GM12878 (cell line): ENCODE data around the gene PRKCB. TPM values are rescaled to one million over a fixed set of nuclear protein-coding genes. Genes with fewer than 3 reads are reported as not detected.

Experiments used
- ATAC-seq: fragments of 200-7000 bp; cut with Tn5 transposase; 3 replicates; pipeline ENCODE4 v1.9.1; 2020; ENCODE audit warnings: mild to moderate bottlenecking, moderate library complexity
- BruUV-seq: library from RNA; stranded (reverse); fragments of 400-500 nt; replicated peaks from 2 replicates; lab custom pipeline; 2021; lab: Mats Ljungman, UMichigan
- CTCF ChIA-PET: fragments of 300-600 bp; sonication (Branson Sonifier 250); formaldehyde crosslinking; extraction: SDS; loops from one replicate; lab custom pipeline; 2021; ENCODE audit warnings: inconsistent platforms; lab: Yijun Ruan, JAX
- POLR2A ChIA-PET: fragments of 350-600 bp; formaldehyde crosslinking; extraction: SDS; loops from one replicate; lab custom pipeline; 2021; ENCODE audit warnings: inconsistent platforms; lab: Charles Lee
- RAD21 ChIA-PET: fragments of 300-600 bp; sonication (Branson Sonifier 250); formaldehyde crosslinking; loops from one replicate; lab custom pipeline; 2023; ENCODE audit warnings: antibody characterized with exemption; ENCODE audit not compliant: unreplicated experiment; lab: Charles Lee
- SMC1A ChIA-PET: fragments of 300-600 bp; sonication (Branson Sonifier 250); formaldehyde crosslinking; loops from one replicate; lab custom pipeline; 2023; ENCODE audit not compliant: unreplicated experiment, uncharacterized antibody; lab: Charles Lee
- DNase-seq: peaks from one replicate; pipeline ENCODE4 v3.0.0-alpha.2; 2011; ENCODE audit warnings: low read depth, low spot score
- FAIRE-seq: peaks from 3 replicates; lab custom pipeline; 2011; peaks lifted over from hg19 to GRCh38; lab: Jason Lieb, UNC
- H2AFZ ChIP-seq: 2 replicates; pipeline ENCODE4 v1.6.0; 2011; ENCODE audit warnings: low read depth, low read length, control low read depth; ENCODE audit not compliant: control insufficient read depth
- H3K27ac ChIP-seq: 2 replicates; pipeline ENCODE4 v1.5.1; 2011; ENCODE audit warnings: control low read depth; ENCODE audit not compliant: control insufficient read depth, insufficient read depth
- H3K27me3 ChIP-seq, 2 experiments: replicated peaks in 1 of 2; 2 replicates each; pipeline versions ENCODE4 v1.6.0 to v1.6.1; 2011; ENCODE audit warnings: low read length in 1 of 2; ENCODE audit not compliant: control insufficient read depth in 2 of 2, insufficient read depth in 2 of 2
- H3K36me3 ChIP-seq, 2 experiments: 2 replicates each; pipeline ENCODE4 v1.5.1; 2011; ENCODE audit warnings: low read length in 1 of 2; ENCODE audit not compliant: control insufficient read depth in 2 of 2, insufficient read depth in 2 of 2
- H3K4me1 ChIP-seq: 2 replicates; pipeline ENCODE4 v1.6.1; 2011; ENCODE audit warnings: mild to moderate bottlenecking, low read length, moderate library complexity, mixed read lengths; ENCODE audit not compliant: control insufficient read depth, insufficient read depth
- H3K4me2 ChIP-seq: 2 replicates; pipeline ENCODE4 v1.6.0; 2011; ENCODE audit warnings: control low read depth; ENCODE audit not compliant: control insufficient read depth, insufficient read depth
- H3K4me3 ChIP-seq: fragments of 200-600 bp; sonication (generic); 2 replicates; pipeline ENCODE4 v1.5.1; 2016
- H3K79me2 ChIP-seq: 2 replicates; pipeline ENCODE4 v1.6.0; 2011; ENCODE audit warnings: low read length; ENCODE audit not compliant: control insufficient read depth, insufficient read depth
- H3K9ac ChIP-seq: 2 replicates; pipeline ENCODE4 v1.8.0; 2011; ENCODE audit warnings: low read length, control low read depth, mixed read lengths; ENCODE audit not compliant: control insufficient read depth, insufficient read depth
- H3K9me3 ChIP-seq: replicated peaks from 3 replicates; pipeline ENCODE4 v1.5.1; 2011; ENCODE audit warnings: mild to moderate bottlenecking, low read length; ENCODE audit not compliant: control insufficient read depth, insufficient read depth
- H4K20me1 ChIP-seq: 2 replicates; pipeline ENCODE4 v1.6.0; 2011; ENCODE audit not compliant: control insufficient read depth, insufficient read depth
- BMI1 ChIP-seq: fragments of 450-650 bp; IDR thresholded peaks from 2 replicates; pipeline ENCODE4 v1.6.1; 2016; ENCODE audit warnings: mild to moderate bottlenecking, moderate library complexity, borderline replicate concordance
- CREB1 ChIP-seq: IDR thresholded peaks from 2 replicates; pipeline ENCODE4 v1.6.1; 2012; ENCODE audit warnings: low read depth, mild to moderate bottlenecking, inconsistent platforms
- CTCF ChIP-seq, 3 experiments: IDR thresholded peaks in 2 of 3; conservative IDR thresholded peaks in 1 of 3; 2 replicates each; pipeline ENCODE4 v1.5.1; 2011; ENCODE audit warnings: low read depth in 3 of 3, low read length in 3 of 3, mild to moderate bottlenecking in 3 of 3, control low read depth in 2 of 3, moderate library complexity in 2 of 3, inconsistent platforms in 1 of 3, mixed read lengths in 1 of 3; ENCODE audit not compliant: control insufficient read depth in 2 of 3, insufficient read depth in 1 of 3; ENCODE audit errors: extremely low read depth in 1 of 3
- GATAD2B ChIP-seq: fragments of 450-650 bp; conservative IDR thresholded peaks from 2 replicates; pipeline ENCODE4 v1.6.1; 2017; ENCODE audit warnings: low read depth, mild to moderate bottlenecking, moderate library complexity
- MTA2 ChIP-seq: fragments of 450-650 bp; IDR thresholded peaks from 2 replicates; pipeline ENCODE4 v1.6.1; 2016; ENCODE audit warnings: low read depth, mild to moderate bottlenecking, moderate library complexity
- MYB ChIP-seq: fragments of 150-350 bp; IDR thresholded peaks from 2 replicates; pipeline ENCODE4 v1.6.1; 2014; ENCODE audit warnings: mild to moderate bottlenecking, low read depth, low read length, borderline replicate concordance
- NR2C1 ChIP-seq: fragments of 450-650 bp; IDR thresholded peaks from 2 replicates; pipeline ENCODE4 v1.6.1; 2017; ENCODE audit warnings: antibody characterized with exemption, mild to moderate bottlenecking, moderate library complexity
- RAD21 ChIP-seq: IDR thresholded peaks from 2 replicates; pipeline ENCODE4 v1.6.1; 2011; ENCODE audit warnings: mild to moderate bottlenecking, low read depth, low read length, moderate library complexity; ENCODE audit not compliant: insufficient read depth
- RELB ChIP-seq: fragments of 450-650 bp; IDR thresholded peaks from 2 replicates; pipeline ENCODE4 v1.6.1; 2017; ENCODE audit warnings: low read depth, mild to moderate bottlenecking, moderate library complexity
- REST ChIP-seq: IDR thresholded peaks from 2 replicates; pipeline ENCODE4 v1.6.1; 2012; ENCODE audit warnings: mild to moderate bottlenecking, low read depth, low read length
- SMARCA5 ChIP-seq: fragments of 450-650 bp; IDR thresholded peaks from 2 replicates; pipeline ENCODE4 v1.6.1; 2017; ENCODE audit warnings: mild to moderate bottlenecking
- SP1 ChIP-seq: IDR thresholded peaks from one replicate; pipeline ENCODE4 v1.6.1; 2011; ENCODE audit warnings: low read depth, low read length
- TCF12 ChIP-seq: IDR thresholded peaks from 2 replicates; pipeline ENCODE4 v1.6.1; 2011; ENCODE audit warnings: low read depth, mild to moderate bottlenecking, low read length
- TCF7 ChIP-seq: IDR thresholded peaks from 2 replicates; pipeline ENCODE4 v1.6.1; 2014; ENCODE audit warnings: antibody characterized with exemption, borderline replicate concordance
- ZBED1 ChIP-seq: IDR thresholded peaks from 2 replicates; pipeline ENCODE4 v1.6.1; 2016; ENCODE audit warnings: borderline replicate concordance
- ZZZ3 ChIP-seq: IDR thresholded peaks from 2 replicates; pipeline ENCODE4 v1.6.1; 2011; ENCODE audit warnings: low read depth; ENCODE audit not compliant: control insufficient read depth, insufficient read length
- WGBS: methylation state at CpG from one replicate; pipeline ENCODE4 v1.1.6; 2016; ENCODE audit warnings: low lambda C conversion rate; ENCODE audit not compliant: insufficient replicate concordance, insufficient coverage; ENCODE audit errors: missing lambda C conversion rate; 5-methylcytosine and 5-hydroxymethylcytosine counted together
- in situ Hi-C: fragments of 300-500 bp; cut with MboI; formaldehyde crosslinking; loops from 9 replicates; pipeline ENCODE4 v1.14.3; 2018; ENCODE audit warnings: mixed read lengths
- intact Hi-C: fragments of 100-400 bp; cut with micrococcal nuclease; formaldehyde crosslinking; loops from one replicate; pipeline ENCODE4 v1.14.2; 2022; ENCODE audit not compliant: unreplicated experiment
- polyA plus RNA-seq, 11 experiments: library from polyadenylated mRNA; depleted of rRNA in 4 of 11; unstranded in 6 of 11; stranded (reverse) in 5 of 11; fragments of >200 nt; fragmentation: Nextera tagmentation in 4 of 11; fragmentation: Illumina TruSeq in 1 of 11; extraction: Ambion mirVana in 4 of 11; extraction: Trizol in 1 of 11; gene quantifications; 1 replicate in 1 of 11; 2 replicates in 10 of 11; pipeline versions ENCODE4 v1.2.1 to v1.2.3, GENCODE V29; 2011 to 2016; ENCODE audit warnings: inconsistent platforms in 2 of 11, missing spikeins in 2 of 11, low read depth in 1 of 11
- total RNA-seq, 4 experiments: library from RNA; depleted of rRNA in 3 of 4; stranded (reverse); fragments of >200 nt in 3 of 4; fragmentation: Illumina TruSeq in 1 of 4; extraction: Trizol in 1 of 4; gene quantifications; 2 replicates each; pipeline versions ENCODE4 v1.2.1 to v1.2.3, GENCODE V29; 2013 to 2021

The PRKCB gene
- total and polyA plus RNA-seq, 10 of the 15 experiments (the other 5 are each of a cell fraction or from before 2014, with no cell fraction given) = 21.4 to 158 (median 97.3) TPM

- H3K27me3 ChIP-seq = no peaks in the 10 kb centered on the region
- H4K20me1 ChIP-seq = no peaks in the 10 kb centered on the region
- H3K4me2 ChIP-seq = no peak overlapping the region
- no peak overlapping the region for H3K27ac ChIP-seq
- SMC1A ChIA-PET = interaction anchor here (1.0 kb wide), 1 partner anchor 519 kb away, joined by 3 read pairs; no protein-coding TSS in a partner anchor
- CTCF ChIA-PET = interaction anchor here (1.3 kb wide), 1 partner anchor 24 kb away, joined by 5 read pairs; no protein-coding TSS in a partner anchor
- no peaks in the 10 kb centered on the region for H3K79me2 ChIP-seq
- ATAC-seq = no peak
- H3K4me3 ChIP-seq = no peak overlapping the region
- no peak for DNase-seq
- H3K36me3 ChIP-seq = no peaks in the 10 kb centered on the region
- no peak for FAIRE-seq
- no peak overlapping the region for H2AFZ ChIP-seq
- no TSS peak for BruUV-seq
- in situ Hi-C loops = no loop called here
- intact Hi-C loops = no loop called here
- WGBS = 64% methylated on average over 7 of the region's 7 CpGs
- no peaks in the 10 kb centered on the region for H3K4me1 ChIP-seq
- no peaks in the 10 kb centered on the region for H3K9me3 ChIP-seq
- POLR2A ChIA-PET = no interaction called here
- no peak overlapping the region for H3K9ac ChIP-seq
- RAD21 ChIA-PET = no interaction called here
- no peak for TF ChIP-seq GATAD2B
- TF ChIP-seq REST = no peak
- no peak for TF ChIP-seq ZZZ3
- TF ChIP-seq CTCF (IDR thresholded peaks at IDR 0.05 in 2 of 3, conservative IDR thresholded peaks at IDR 0.05 in 1 of 3; ENCODE audit: control insufficient read depth in 2 of 3, extremely low read depth in 1 of 3, insufficient read depth in 1 of 3, low read depth in 3 of 3, low read length in 3 of 3) = no peak
- TF ChIP-seq SMARCA5 = no peak
- TF ChIP-seq ZBED1 = no peak
- no peak for TF ChIP-seq TCF12
- no peak for TF ChIP-seq MTA2
- no peak for TF ChIP-seq MYB
- no peak for TF ChIP-seq RELB
- TF ChIP-seq NR2C1 = no peak
- no peak for TF ChIP-seq SP1
- TF ChIP-seq RAD21 = no peak
- TF ChIP-seq BMI1 = no peak
- TF ChIP-seq CREB1 = no peak
- TF ChIP-seq TCF7 = no peak
Observed at GRCh38 chr16:24228514-24228913, 392.7 kb downstream of the PRKCB start.
